ENCODE data around the gene ZNF729. TPM values are rescaled to one million over a fixed set of nuclear protein-coding genes. Genes with fewer than 3 reads are reported as not detected.

ZNF729 gene
- total RNA-seq, 1 experiment from 2014 or later, result not detected

DNA sequence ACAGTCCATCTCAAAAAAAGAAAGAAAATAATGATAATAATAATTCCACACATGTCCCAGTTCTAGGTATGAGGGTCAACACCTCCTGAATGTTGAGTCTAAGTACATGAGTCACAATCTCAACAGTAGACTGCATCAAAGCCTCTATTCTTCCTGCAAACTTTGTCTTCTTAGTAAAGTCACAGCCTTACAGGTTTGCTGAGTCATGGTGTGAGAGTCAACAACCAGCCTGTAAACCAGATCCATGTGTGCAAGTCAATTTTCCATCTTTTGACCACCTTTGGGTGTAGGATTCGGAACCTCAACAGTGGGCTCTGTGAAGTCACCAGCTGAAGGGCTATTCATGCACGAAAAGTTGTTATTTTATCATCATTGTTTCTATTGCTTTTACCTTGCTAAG is 25.7 kb upstream of the ZNF729 start:
- Mint-ChIP-seq H3K9me3 (peaks cover 81 to 89% of the 10 kb centered on the region in 2 experiments), H3K4me1 (no peaks in the 10 kb centered on the region), H3K27ac (no peak overlapping the region), H3K27me3 (ENCODE audit: low read depth) (no peaks in the 10 kb centered on the region; the same call in 1 of the 2 replicates), H3K4me3 (no peak overlapping the region), H3K36me3 (ENCODE audit: insufficient read depth in 1 of 3, low read depth in 3 of 3) (peaks cover 4 to 40% (median 14%) of the 10 kb centered on the region in 3 experiments; a peak in 5 of 7 replicates)
- Histone ChIP-seq H4K5ac (ENCODE audit: insufficient read length, low read depth, low read length) (no peak overlapping the region), H3K23ac (ENCODE audit: insufficient read length, low read depth, low read length) (no peak overlapping the region), H3K56ac (ENCODE audit: insufficient read length, low read depth, low read length) (no peak overlapping the region), H4K91ac (ENCODE audit: insufficient read length, low read depth, low read length) (no peak overlapping the region), H3K4me1 (ENCODE audit: insufficient read depth, low read length) (no peaks in the 10 kb centered on the region), H2BK12ac (ENCODE audit: insufficient read length, low read depth, low read length) (no peak overlapping the region), H2AK5ac (ENCODE audit: insufficient read length, low read length) (no peak overlapping the region), H2AFZ (ENCODE audit: low read length) (no peak overlapping the region), H3K4me2 (ENCODE audit: insufficient read depth, insufficient read length, low read length) (no peak overlapping the region), H3K9me3 (ENCODE audit: control insufficient read depth, low read depth, low read length) (peaks cover 81% of the 10 kb centered on the region), H2BK5ac (ENCODE audit: insufficient read length, low read length) (no peak overlapping the region), H3K18ac (ENCODE audit: insufficient read length, low read depth, low read length) (no peak overlapping the region), H3K23me2 (ENCODE audit: insufficient read length, low read depth, low read length, poor library complexity, severe bottlenecking) (no peaks in the 10 kb centered on the region), H3K27ac (ENCODE audit: insufficient read length, low read depth, low read length) (no peak overlapping the region), H2BK120ac (ENCODE audit: low read depth, low read length, poor library complexity, severe bottlenecking) (no peak overlapping the region), H3K27me3 (ENCODE audit: insufficient read depth, low read length) (no peaks in the 10 kb centered on the region), H3K79me2 (ENCODE audit: insufficient read depth, low read length) (no peaks in the 10 kb centered on the region), H3K9ac (ENCODE audit: extremely low read depth, insufficient read length, low read length) (no peak overlapping the region), H4K8ac (replicated peaks; ENCODE audit: insufficient read length, low read depth, low read length) (no peak overlapping the region), H2BK20ac (ENCODE audit: low read depth, low read length, poor library complexity, severe bottlenecking) (no peak overlapping the region), H3K79me1 (ENCODE audit: insufficient read depth, low read depth, low read length, poor library complexity, severe bottlenecking) (no peaks in the 10 kb centered on the region), H4K20me1 (ENCODE audit: control insufficient read depth, insufficient read depth, insufficient read length) (no peaks in the 10 kb centered on the region), H3K14ac (ENCODE audit: insufficient read depth, low read length) (no peak overlapping the region), H3K4ac (ENCODE audit: low read depth, low read length) (no peak overlapping the region), H2BK15ac (ENCODE audit: low read depth, low read length) (no peak overlapping the region), H3T11ph (ENCODE audit: low read length) (no peak overlapping the region)
- WGBS (ENCODE audit: extremely low coverage, insufficient read length, low lambda C conversion rate), result no CpG with 5 or more reads among the region's 2 CpGs
- TF ChIP-seq, protein P1, sequence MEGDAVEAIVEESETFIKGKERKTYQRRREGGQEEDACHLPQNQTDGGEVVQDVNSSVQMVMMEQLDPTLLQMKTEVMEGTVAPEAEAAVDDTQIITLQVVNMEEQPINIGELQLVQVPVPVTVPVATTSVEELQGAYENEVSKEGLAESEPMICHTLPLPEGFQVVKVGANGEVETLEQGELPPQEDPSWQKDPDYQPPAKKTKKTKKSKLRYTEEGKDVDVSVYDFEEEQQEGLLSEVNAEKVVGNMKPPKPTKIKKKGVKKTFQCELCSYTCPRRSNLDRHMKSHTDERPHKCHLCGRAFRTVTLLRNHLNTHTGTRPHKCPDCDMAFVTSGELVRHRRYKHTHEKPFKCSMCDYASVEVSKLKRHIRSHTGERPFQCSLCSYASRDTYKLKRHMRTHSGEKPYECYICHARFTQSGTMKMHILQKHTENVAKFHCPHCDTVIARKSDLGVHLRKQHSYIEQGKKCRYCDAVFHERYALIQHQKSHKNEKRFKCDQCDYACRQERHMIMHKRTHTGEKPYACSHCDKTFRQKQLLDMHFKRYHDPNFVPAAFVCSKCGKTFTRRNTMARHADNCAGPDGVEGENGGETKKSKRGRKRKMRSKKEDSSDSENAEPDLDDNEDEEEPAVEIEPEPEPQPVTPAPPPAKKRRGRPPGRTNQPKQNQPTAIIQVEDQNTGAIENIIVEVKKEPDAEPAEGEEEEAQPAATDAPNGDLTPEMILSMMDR (conservative IDR thresholded peaks at IDR 0.05), result no peak
- DNase-seq, result no peak

Measured in H9 (cell line).